ENCODE results near the gene CACNA1D.

DNA sequence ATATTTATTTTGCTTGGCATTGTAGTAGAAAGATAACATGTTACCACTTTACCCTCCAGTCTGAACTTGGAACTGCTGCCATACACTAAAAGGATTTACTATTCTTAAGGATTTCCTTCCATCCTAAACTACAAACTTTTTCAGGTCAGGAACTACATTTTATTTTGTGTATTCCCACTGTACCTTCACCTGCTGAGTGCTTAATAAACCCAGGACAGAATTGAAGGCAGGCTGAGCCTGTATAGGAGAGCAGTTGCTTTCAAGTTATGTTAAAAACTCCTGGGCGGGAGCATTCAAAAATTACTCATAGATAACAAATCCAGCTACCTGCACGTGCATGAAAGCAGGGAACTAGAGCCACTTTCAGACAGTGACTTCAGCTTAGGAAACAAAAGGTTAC lies 58.3 kb downstream of the CACNA1D start:
- TF ChIP-seq GATA2 (IDR thresholded peaks at IDR 0.05; ENCODE audit: low read depth, low read length) = no peak
- no peak for TF ChIP-seq GATA3 (IDR thresholded peaks at IDR 0.05; ENCODE audit: low read depth, low read length)

All from SH-SY5Y (cell line).